Left lung (tissue), 10 donors: Measurements from ENCODE around the gene PRDM2. TPM values are rescaled to one million over a fixed set of nuclear protein-coding genes. Genes with fewer than 3 reads are reported as not detected.

Experiments used
- ATAC-seq: fragments of 200-7000 bp; cut with Tn5 transposase; one replicate; pipeline ENCODE4 v1.9.1; 2020; ENCODE audit warnings: moderate library complexity
- DNase-seq, 4 donors: peaks; one replicate each; pipeline ENCODE4 v3.0.0-alpha.2; 2013 to 2020
- H3K27ac ChIP-seq, 2 donors: fragments of 200-600 bp; sonication (generic) in 1 of 2; one replicate each; pipeline versions ENCODE4 v1.5.0 to v1.8.0; 2020 to 2021
- H3K27me3 ChIP-seq, 2 donors: fragments of 200-600 bp; sonication (generic) in 1 of 2; one replicate each; pipeline versions ENCODE4 v1.5.0 to v1.8.0; 2020 to 2021
- H3K36me3 ChIP-seq, 2 donors: fragments of 200-600 bp; sonication (generic) in 1 of 2; one replicate each; pipeline versions ENCODE4 v1.5.0 to v1.8.0; 2020 to 2021
- H3K4me1 ChIP-seq, 2 donors: fragments of 200-600 bp; one replicate each; pipeline ENCODE4 v1.8.0; 2021
- H3K4me3 ChIP-seq, 2 donors: fragments of 200-600 bp; sonication (generic) in 1 of 2; one replicate each; pipeline versions ENCODE4 v1.5.0 to v1.8.0; 2020 to 2021; ENCODE audit warnings: mild to moderate bottlenecking in 1 of 2
- H3K9me3 ChIP-seq, 2 donors: fragments of 200-600 bp; sonication (generic) in 1 of 2; one replicate each; pipeline versions ENCODE4 v1.5.0 to v1.8.0; 2020 to 2021
- CTCF ChIP-seq, 2 donors: fragments of 200-600 bp; sonication (generic) in 1 of 2; IDR thresholded peaks; one replicate each; pipeline versions ENCODE4 v1.5.0 to v1.8.0; 2021; ENCODE audit warnings: antibody characterized with exemption in 2 of 2
- intact Hi-C, 2 donors: fragments of 100-400 bp; cut with DNase I; formaldehyde crosslinking; loops; one replicate each; pipeline versions ENCODE4 v1.11.2 to v1.14.2; 2022
- polyA plus RNA-seq, 6 donors: library from polyadenylated mRNA; unstranded; fragments of 120-200 nt; gene quantifications; one replicate each; pipeline ENCODE4 v1.2.1, GENCODE V29; 2013; ENCODE audit not compliant: insufficient read length in 6 of 6
- total RNA-seq, 2 donors: library from RNA; stranded (reverse); fragmentation: NEBNext Ultra II Directional; extraction: Animal tissue kit (Norgen Biotek cat#: 25700); gene quantifications; one replicate each; pipeline ENCODE4 v1.2.1, GENCODE V29; 2021
- donor health status: DM: no; HTN: yes; CAD: no.
- donor health status: DM: no; HTN: no; CAD: no.

Gene PRDM2
- total and polyA plus RNA-seq, 8 donors = 39.6 to 51.7 (median 44.9) TPM

GRCh38 chr1:13794231-13795187 lies 94.5 kb downstream of the PRDM2 start:
- Histone ChIP-seq H3K36me3 (peaks cover 0 to 51% of the 10 kb centered on the region in 2 donors), H3K9me3 (no peaks in the 10 kb centered on the region), H3K4me3 (no peak overlapping the region), H3K27me3 (no peaks in the 10 kb centered on the region), H3K4me1 (no peaks in the 10 kb centered on the region), H3K27ac (no peak overlapping the region)
- ATAC-seq (no peak), DNase-seq (no peak)
- TF ChIP-seq CTCF (IDR thresholded peaks at IDR 0.05) = no peak
- intact Hi-C loops = no loop called here

DNA sequence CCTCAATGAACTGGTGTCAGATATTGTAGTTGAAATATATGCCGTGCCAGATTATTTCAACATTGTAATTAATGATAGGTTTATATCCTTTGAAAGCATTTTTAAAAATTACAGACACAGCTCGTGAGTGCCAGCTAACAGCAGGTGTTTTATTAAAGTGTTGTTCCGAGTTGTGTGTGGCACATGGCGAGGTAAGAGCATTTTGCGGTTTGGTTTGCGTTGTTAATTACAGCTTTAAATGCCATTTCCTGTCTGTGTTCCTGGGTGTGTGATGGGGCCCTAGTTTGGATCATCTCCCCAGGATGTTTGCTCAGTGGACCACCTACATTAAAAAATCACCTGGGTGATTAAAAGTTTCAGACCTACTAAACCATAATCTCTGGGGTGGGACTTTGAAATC lies 97.4 kb downstream of the PRDM2 start:
- H3K36me3 ChIP-seq = peaks cover 0 to 40% of the 10 kb centered on the region in 2 donors
- TF ChIP-seq CTCF (IDR thresholded peaks at IDR 0.05) = no peak
- no peaks in the 10 kb centered on the region for H3K9me3 ChIP-seq
- DNase-seq (no peak), ATAC-seq (no peak)
- H3K27me3 ChIP-seq = no peaks in the 10 kb centered on the region
- no peak overlapping the region for H3K4me3 ChIP-seq
- H3K4me1 ChIP-seq = peaks cover 0 to 10% of the 10 kb centered on the region in 2 donors
- intact Hi-C loops = no loop called here
- no peak overlapping the region for H3K27ac ChIP-seq

DNA sequence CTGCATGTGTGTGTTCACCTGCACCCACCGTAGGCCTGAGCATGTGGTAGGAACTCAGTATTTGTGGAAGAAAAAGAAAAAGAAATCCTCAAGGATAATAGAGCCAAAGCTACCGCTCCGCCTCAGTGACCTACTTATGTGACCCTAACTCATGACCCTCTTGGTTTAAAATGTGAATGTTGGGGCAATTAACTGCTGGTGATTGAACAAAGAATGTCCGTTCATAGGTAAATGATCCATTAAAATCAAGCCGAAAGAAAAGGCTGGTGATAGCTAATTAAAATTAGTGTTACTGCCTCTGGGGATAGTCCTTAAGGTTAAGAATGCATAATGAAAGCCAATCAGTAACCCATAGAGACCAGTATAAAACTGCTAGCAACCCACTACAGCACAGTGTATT lies 98.1 kb downstream of the PRDM2 start:
- TF ChIP-seq CTCF (IDR thresholded peaks at IDR 0.05) = no peak
- intact Hi-C loops = no loop called here
- Histone ChIP-seq H3K27ac (no peak overlapping the region), H3K36me3 (peaks cover 0 to 33% of the 10 kb centered on the region in 2 donors), H3K4me3 (no peak overlapping the region), H3K9me3 (no peaks in the 10 kb centered on the region), H3K4me1 (peaks cover 0 to 10% of the 10 kb centered on the region in 2 donors), H3K27me3 (no peaks in the 10 kb centered on the region)
- no peak for DNase-seq
- ATAC-seq = no peak

DNA sequence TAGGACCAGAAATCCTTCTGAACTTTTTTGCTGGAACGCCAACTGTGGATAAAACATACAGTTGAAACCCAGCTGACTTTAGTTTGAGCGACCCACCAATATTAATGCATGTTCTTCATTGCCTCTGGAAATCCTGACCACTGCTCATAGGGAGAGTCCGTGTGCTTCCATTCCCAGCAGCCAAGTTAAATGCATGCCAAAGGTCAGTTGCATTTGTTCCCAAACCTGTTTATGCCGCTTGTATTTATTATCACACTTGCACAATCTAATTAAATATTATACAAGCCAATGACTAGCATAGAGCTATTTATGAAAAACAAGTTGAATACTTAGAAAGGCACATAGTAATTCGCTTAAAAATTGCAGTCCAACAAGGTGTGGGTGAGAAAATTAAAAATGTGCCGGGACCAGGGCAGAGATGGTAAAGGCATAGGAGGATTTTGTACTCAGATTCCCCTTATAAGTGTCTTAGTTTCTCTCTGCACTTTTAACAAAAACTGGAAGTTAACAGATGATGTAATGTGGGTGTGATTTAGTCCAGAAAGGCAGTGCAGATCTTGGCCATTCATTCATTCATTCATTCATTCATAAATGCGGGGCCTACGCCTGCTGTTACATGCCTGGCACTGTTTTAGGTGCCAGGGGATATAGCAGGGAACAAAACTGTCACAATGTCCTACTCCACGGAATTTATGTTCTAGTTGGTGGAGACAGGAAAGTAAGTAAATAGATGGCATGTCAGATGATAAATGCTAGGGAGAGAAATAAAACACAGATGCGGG lies 99.7 kb downstream of the PRDM2 start:
- no peaks in the 10 kb centered on the region for H3K9me3 ChIP-seq
- DNase-seq = no peak
- H3K4me1 ChIP-seq = peaks cover 0 to 10% of the 10 kb centered on the region in 2 donors
- peaks cover 0 to 19% of the 10 kb centered on the region in 2 donors for H3K36me3 ChIP-seq
- TF ChIP-seq CTCF (IDR thresholded peaks at IDR 0.05) = no peak
- no peak overlapping the region for H3K27ac ChIP-seq
- no peaks in the 10 kb centered on the region for H3K27me3 ChIP-seq
- ATAC-seq = no peak
- no peak overlapping the region for H3K4me3 ChIP-seq
- intact Hi-C loops = no loop called here

DNA sequence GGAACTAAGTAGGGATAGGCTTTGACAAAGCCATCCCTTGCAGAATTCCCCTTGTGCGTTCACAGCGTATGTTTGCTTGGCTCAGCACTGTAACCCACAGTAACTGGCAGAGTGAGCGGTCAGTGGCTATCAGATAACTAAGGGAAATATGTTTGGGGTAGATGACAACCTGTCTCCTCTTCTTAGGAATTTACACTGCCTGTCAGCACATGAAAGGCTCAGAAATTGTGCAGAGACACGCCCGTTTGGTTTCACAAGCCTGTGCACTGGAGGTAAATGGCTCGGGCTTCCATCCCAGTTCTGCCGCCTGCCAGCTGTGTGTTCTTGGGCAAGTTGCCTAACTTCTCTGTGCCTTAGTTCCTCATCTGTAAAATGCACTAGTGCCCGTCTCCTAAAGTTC lies 101.2 kb downstream of the PRDM2 start:
- intact Hi-C loops = no loop called here
- Histone ChIP-seq H3K4me1 (peaks cover 0 to 10% of the 10 kb centered on the region in 2 donors), H3K36me3 (peaks cover 0 to 14% of the 10 kb centered on the region in 2 donors), H3K27ac (no peak overlapping the region), H3K27me3 (no peaks in the 10 kb centered on the region), H3K9me3 (no peaks in the 10 kb centered on the region), H3K4me3 (no peak overlapping the region)
- DNase-seq = no peak
- TF ChIP-seq CTCF (IDR thresholded peaks at IDR 0.05) = no peak
- ATAC-seq = peak; percentile 35
